A549 (cell line): Measurements from ENCODE around the gene CCDC142.

Experiments used
- CTCF ChIP-seq: fragments of >200 bp; sonication (Bioruptor Twin); formaldehyde crosslinking; IDR thresholded peaks from 3 replicates; pipeline ENCODE4 v1.5.1; 2016
- FOSL2 ChIP-seq, 2 experiments: fragments of 450-650 bp in 1 of 2; fragments of >200 bp in 1 of 2; sonication (Bioruptor Twin) in 1 of 2; formaldehyde crosslinking; IDR thresholded peaks; 2 replicates each; pipeline versions ENCODE4 v1.5.0 to v1.6.1; 2016 to 2020; ENCODE audit warnings: mild to moderate bottlenecking in 1 of 2, moderate library complexity in 1 of 2
- NFE2L2 ChIP-seq: fragments of 150-350 bp; conservative IDR thresholded peaks from 2 replicates; pipeline ENCODE4 v1.6.1; 2014; ENCODE audit warnings: low read length
- NR3C1 ChIP-seq: fragments of >200 bp; sonication (Bioruptor Twin); formaldehyde crosslinking; IDR thresholded peaks from 3 replicates; pipeline ENCODE4 v1.6.1; 2017
- POLR2A ChIP-seq: IDR thresholded peaks from 2 replicates; pipeline ENCODE4 v1.6.1; 2012; ENCODE audit warnings: mild to moderate bottlenecking, low read length

- TF ChIP-seq POLR2A = no peak
- no peak for TF ChIP-seq CTCF
- no peak for TF ChIP-seq FOSL2 (IDR thresholded peaks at IDR 0.05)
- no peak for TF ChIP-seq FOSL2 (CRISPR knock-in tag; IDR thresholded peaks at IDR 0.05)
- TF ChIP-seq NR3C1 = no peak
- no peak for TF ChIP-seq NFE2L2
Measured at GRCh38 chr2:74510272-74510671, 27.5 kb upstream of the CCDC142 start.
